SK-N-SH treated with all-trans-retinoic acid at 6 μM for 48 hours (cell line): Measurements from ENCODE around the gene FCSK.
A peak's percentile ranks its signal among the peaks of the same experiment; 100 is the strongest.

Experiments
- ATAC-seq: fragments of 200-7000 bp; cut with Tn5 transposase; 3 replicates; pipeline ENCODE4 v1.9.1; 2020; ENCODE audit warnings: mild to moderate bottlenecking, moderate library complexity
- ARNTL ChIP-seq: fragments of 450-650 bp; formaldehyde crosslinking; IDR thresholded peaks from 2 replicates; pipeline ENCODE4 v1.5.0; 2020; ENCODE audit warnings: low read depth, mild to moderate bottlenecking, moderate library complexity, borderline replicate concordance
- BACH2 ChIP-seq: fragments of 250-450 bp; sonication (Bioruptor Pico); IDR thresholded peaks from 2 replicates; pipeline ENCODE4 v1.9.0; 2021; ENCODE audit warnings: mild to moderate bottlenecking, borderline replicate concordance
- CSDC2 ChIP-seq: fragments of 250-450 bp; sonication (Bioruptor Pico); IDR thresholded peaks from 2 replicates; pipeline ENCODE4 v1.5.0; 2020; ENCODE audit warnings: mild to moderate bottlenecking, moderate library complexity
- CSRNP3 ChIP-seq: fragments of 250-450 bp; sonication (Bioruptor Pico); IDR thresholded peaks from 2 replicates; pipeline ENCODE4 v1.5.1; 2021; ENCODE audit warnings: mild to moderate bottlenecking, moderate library complexity
- ESRRG ChIP-seq: fragments of 250-450 bp; sonication (Bioruptor Pico); IDR thresholded peaks from 2 replicates; pipeline ENCODE4 v1.6.1; 2021; ENCODE audit warnings: mild to moderate bottlenecking
- GLIS3 ChIP-seq: fragments of 250-450 bp; sonication (Bioruptor Pico); IDR thresholded peaks from 2 replicates; pipeline ENCODE4 v1.5.0; 2020; ENCODE audit warnings: mild to moderate bottlenecking, moderate library complexity
- ISL1 ChIP-seq: fragments of 250-450 bp; sonication (Bioruptor Pico); IDR thresholded peaks from 2 replicates; pipeline ENCODE4 v2.1.2; 2022; ENCODE audit warnings: mild to moderate bottlenecking, moderate library complexity
- OSR1 ChIP-seq: fragments of 250-450 bp; sonication (Bioruptor Pico); IDR thresholded peaks from 2 replicates; pipeline ENCODE4 v1.8.0; 2022; ENCODE audit warnings: moderate library complexity, mild to moderate bottlenecking, inconsistent platforms
- PATZ1 ChIP-seq: fragments of 250-450 bp; sonication (Bioruptor Pico); IDR thresholded peaks from 2 replicates; pipeline ENCODE4 v1.8.0; 2020; ENCODE audit warnings: mild to moderate bottlenecking, moderate library complexity, borderline replicate concordance
- POU6F1 ChIP-seq: fragments of 250-450 bp; sonication (Bioruptor Pico); IDR thresholded peaks from 2 replicates; pipeline ENCODE4 v1.8.0; 2021; ENCODE audit warnings: low read depth, mild to moderate bottlenecking, moderate library complexity, borderline replicate concordance
- PPARA ChIP-seq: fragments of 250-450 bp; sonication (Bioruptor Pico); IDR thresholded peaks from 2 replicates; pipeline ENCODE4 v1.5.0; 2020; ENCODE audit warnings: mild to moderate bottlenecking, borderline replicate concordance
- RARB ChIP-seq: fragments of 250-450 bp; sonication (Bioruptor Pico); IDR thresholded peaks from 2 replicates; pipeline ENCODE4 v1.8.0; 2021; ENCODE audit warnings: mild to moderate bottlenecking, moderate library complexity
- SNAI2 ChIP-seq: fragments of 250-450 bp; sonication (Bioruptor Pico); IDR thresholded peaks from 2 replicates; pipeline ENCODE4 v1.5.0; 2020; ENCODE audit warnings: mild to moderate bottlenecking, moderate library complexity
- TCF4 ChIP-seq: fragments of 250-450 bp; sonication (Bioruptor Pico); IDR thresholded peaks from 2 replicates; pipeline ENCODE4 v1.8.0; 2021; ENCODE audit warnings: mild to moderate bottlenecking, moderate library complexity, borderline replicate concordance
- TOX ChIP-seq: fragments of 250-450 bp; sonication (Bioruptor Pico); IDR thresholded peaks from 2 replicates; pipeline ENCODE4 v1.8.0; 2021; ENCODE audit warnings: mild to moderate bottlenecking, moderate library complexity, borderline replicate concordance
- TSHZ2 ChIP-seq: fragments of 250-450 bp; sonication (Bioruptor Pico); IDR thresholded peaks from 2 replicates; pipeline ENCODE4 v1.5.0; 2020; ENCODE audit warnings: mild to moderate bottlenecking, moderate library complexity
- ZC3H10 ChIP-seq: fragments of 250-450 bp; sonication (Bioruptor Pico); IDR thresholded peaks from 2 replicates; pipeline ENCODE4 v1.5.1; 2021; ENCODE audit warnings: mild to moderate bottlenecking, moderate library complexity
- ZFP3 ChIP-seq: fragments of 250-450 bp; sonication (Bioruptor Pico); IDR thresholded peaks from 2 replicates; pipeline ENCODE4 v1.5.0; 2020; ENCODE audit warnings: mild to moderate bottlenecking, moderate library complexity
- ZFP30 ChIP-seq: fragments of 450-650 bp; formaldehyde crosslinking; IDR thresholded peaks from 2 replicates; pipeline ENCODE4 v1.5.0; 2022; ENCODE audit warnings: mild to moderate bottlenecking, moderate library complexity
- ZNF565 ChIP-seq: fragments of 450-650 bp; formaldehyde crosslinking; conservative IDR thresholded peaks from 2 replicates; pipeline ENCODE4 v1.5.0; 2020; ENCODE audit warnings: low read depth, mild to moderate bottlenecking, moderate library complexity
- ZNF70 ChIP-seq: fragments of 450-650 bp; formaldehyde crosslinking; IDR thresholded peaks from 2 replicates; pipeline ENCODE4 v1.5.0; 2020; ENCODE audit warnings: mild to moderate bottlenecking, moderate library complexity
- ZNF8 ChIP-seq: fragments of 450-650 bp; formaldehyde crosslinking; IDR thresholded peaks from 2 replicates; pipeline ENCODE4 v1.5.0; 2020; ENCODE audit warnings: mild to moderate bottlenecking, moderate library complexity

FCSK gene

GRCh38 chr16:70480127-70481105, 26.0 kb downstream of the FCSK start:
- TF ChIP-seq SNAI2, result no peak
- no peak for TF ChIP-seq PPARA (CRISPR knock-in tag)
- TF ChIP-seq TSHZ2 (CRISPR knock-in tag), result no peak
- TF ChIP-seq ZFP3 (CRISPR knock-in tag), result no peak
- no peak for TF ChIP-seq ZNF70
- TF ChIP-seq TOX, result no peak
- no peak for TF ChIP-seq ZNF8 (CRISPR knock-in tag)
- TF ChIP-seq ZC3H10 (CRISPR knock-in tag), result no peak
- no peak for TF ChIP-seq ESRRG (CRISPR knock-in tag)
- no peak for TF ChIP-seq PATZ1 (CRISPR knock-in tag)
- no peak for TF ChIP-seq OSR1 (CRISPR knock-in tag)
- TF ChIP-seq ISL1 (CRISPR knock-in tag), result no peak
- no peak for TF ChIP-seq TCF4
- no peak for TF ChIP-seq RARB (CRISPR knock-in tag)

GRCh38 chr16:70481929-70482536, 27.6 kb downstream of the FCSK start:
- ATAC-seq, result peak; percentile 68
- no peak for TF ChIP-seq ARNTL
- no peak for TF ChIP-seq SNAI2
- no peak for TF ChIP-seq CSRNP3 (CRISPR knock-in tag)
- TF ChIP-seq TOX, result no peak
- no peak for TF ChIP-seq ZNF565
- no peak for TF ChIP-seq POU6F1
- TF ChIP-seq ZFP3 (CRISPR knock-in tag), result no peak
- TF ChIP-seq CSDC2 (CRISPR knock-in tag), result no peak
- no peak for TF ChIP-seq PPARA (CRISPR knock-in tag)
- TF ChIP-seq OSR1 (CRISPR knock-in tag), result no peak
- no peak for TF ChIP-seq ZFP30
- TF ChIP-seq RARB (CRISPR knock-in tag), result no peak
- TF ChIP-seq ZNF8 (CRISPR knock-in tag), result no peak
- TF ChIP-seq BACH2 (CRISPR knock-in tag), result no peak

More at GRCh38 chr16:70480127-70481105, 26.0 kb downstream of the FCSK start:
- no peak for ATAC-seq

- ATAC-seq, result peak; percentile 36
- no peak for TF ChIP-seq TCF4
- TF ChIP-seq RARB (CRISPR knock-in tag), result no peak
- TF ChIP-seq ISL1 (CRISPR knock-in tag), result no peak
- TF ChIP-seq POU6F1, result no peak
- no peak for TF ChIP-seq ZC3H10 (CRISPR knock-in tag)
- TF ChIP-seq GLIS3 (CRISPR knock-in tag), result no peak
- TF ChIP-seq CSDC2 (CRISPR knock-in tag), result no peak
These were observed 28.2 kb downstream of the FCSK start for GRCh38 chr16:70482624-70483023.
